ENCODE data around the gene PRMT6.

DNA sequence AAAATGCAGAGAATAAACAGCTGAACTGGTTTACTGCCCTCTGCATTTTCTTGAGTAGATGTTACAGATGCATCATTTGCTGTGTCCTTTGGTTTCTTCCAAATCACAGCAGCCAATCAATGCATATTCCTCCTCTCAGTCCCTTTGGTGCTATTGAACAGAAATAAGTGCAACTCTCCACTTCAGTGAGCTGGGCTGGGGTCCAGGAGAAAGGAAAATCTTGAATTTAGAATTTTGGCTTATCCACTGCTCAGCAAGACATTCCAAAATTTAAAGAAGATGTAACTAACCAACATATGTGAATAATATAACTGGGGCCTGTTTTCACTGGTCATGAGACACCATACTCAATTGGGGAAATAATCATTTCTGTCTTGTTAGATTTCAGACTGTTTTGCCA lies 39.2 kb downstream of the PRMT6 start:
- no peak for TF ChIP-seq POLR2A (IDR thresholded peaks at IDR 0.05)
- TF ChIP-seq, protein P1, sequence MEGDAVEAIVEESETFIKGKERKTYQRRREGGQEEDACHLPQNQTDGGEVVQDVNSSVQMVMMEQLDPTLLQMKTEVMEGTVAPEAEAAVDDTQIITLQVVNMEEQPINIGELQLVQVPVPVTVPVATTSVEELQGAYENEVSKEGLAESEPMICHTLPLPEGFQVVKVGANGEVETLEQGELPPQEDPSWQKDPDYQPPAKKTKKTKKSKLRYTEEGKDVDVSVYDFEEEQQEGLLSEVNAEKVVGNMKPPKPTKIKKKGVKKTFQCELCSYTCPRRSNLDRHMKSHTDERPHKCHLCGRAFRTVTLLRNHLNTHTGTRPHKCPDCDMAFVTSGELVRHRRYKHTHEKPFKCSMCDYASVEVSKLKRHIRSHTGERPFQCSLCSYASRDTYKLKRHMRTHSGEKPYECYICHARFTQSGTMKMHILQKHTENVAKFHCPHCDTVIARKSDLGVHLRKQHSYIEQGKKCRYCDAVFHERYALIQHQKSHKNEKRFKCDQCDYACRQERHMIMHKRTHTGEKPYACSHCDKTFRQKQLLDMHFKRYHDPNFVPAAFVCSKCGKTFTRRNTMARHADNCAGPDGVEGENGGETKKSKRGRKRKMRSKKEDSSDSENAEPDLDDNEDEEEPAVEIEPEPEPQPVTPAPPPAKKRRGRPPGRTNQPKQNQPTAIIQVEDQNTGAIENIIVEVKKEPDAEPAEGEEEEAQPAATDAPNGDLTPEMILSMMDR (IDR thresholded peaks at IDR 0.05): no peak
